H9 (cell line): ENCODE measurements around the gene BCAT1. TPM values are rescaled to one million over a fixed set of nuclear protein-coding genes. Genes with fewer than 3 reads are reported as not detected.

Experiments used
- DNase-seq: peaks from one replicate; pipeline ENCODE4 v3.0.0-alpha.2; 2017
- H2AFZ ChIP-seq: one replicate; pipeline ENCODE4 v1.6.1; 2013; ENCODE audit warnings: mild to moderate bottlenecking, low read length, control low read depth, moderate library complexity
- H2AK5ac ChIP-seq: 2 replicates; pipeline ENCODE4 v1.6.1; 2013; ENCODE audit warnings: low read length, control low read depth, mixed read lengths; ENCODE audit not compliant: insufficient read length
- H2BK120ac ChIP-seq: one replicate; pipeline ENCODE4 v1.6.1; 2013; ENCODE audit warnings: low read depth, mild to moderate bottlenecking, low read length, control low read depth, inconsistent platforms; ENCODE audit not compliant: poor library complexity, severe bottlenecking
- H2BK12ac ChIP-seq: 2 replicates; pipeline ENCODE4 v1.6.1; 2013; ENCODE audit warnings: low read length, control low read depth, mixed read lengths, low read depth; ENCODE audit not compliant: insufficient read length
- H2BK15ac ChIP-seq: 2 replicates; pipeline ENCODE4 v1.6.1; 2013; ENCODE audit warnings: low read depth, low read length, control low read depth
- H2BK20ac ChIP-seq: one replicate; pipeline ENCODE4 v1.6.1; 2013; ENCODE audit warnings: low read depth, mild to moderate bottlenecking, low read length, control low read depth, inconsistent platforms; ENCODE audit not compliant: poor library complexity, severe bottlenecking
- H2BK5ac ChIP-seq: 2 replicates; pipeline ENCODE4 v1.6.1; 2013; ENCODE audit warnings: low read length, control low read depth, mixed read lengths; ENCODE audit not compliant: insufficient read length
- H3K14ac ChIP-seq: 2 replicates; pipeline ENCODE4 v1.6.1; 2013; ENCODE audit warnings: low read length, control low read depth; ENCODE audit not compliant: insufficient read depth
- H3K18ac ChIP-seq: 2 replicates; pipeline ENCODE4 v1.6.1; 2013; ENCODE audit warnings: low read depth, mild to moderate bottlenecking, mixed read lengths, low read length, control low read depth; ENCODE audit not compliant: insufficient read length
- H3K23ac ChIP-seq: 2 replicates; pipeline ENCODE4 v1.6.1; 2013; ENCODE audit warnings: low read length, control low read depth, mixed read lengths, low read depth; ENCODE audit not compliant: insufficient read length
- H3K23me2 ChIP-seq: 2 replicates; pipeline ENCODE4 v1.6.1; 2013; ENCODE audit warnings: low read depth, mild to moderate bottlenecking, mixed read lengths, low read length, control low read depth; ENCODE audit not compliant: insufficient read length, poor library complexity, severe bottlenecking
- H3K27ac ChIP-seq: 2 replicates; pipeline ENCODE4 v1.5.1; 2013; ENCODE audit warnings: low read length, control low read depth, mixed read lengths, low read depth; ENCODE audit not compliant: insufficient read length
- H3K27me3 ChIP-seq: 2 replicates; pipeline ENCODE4 v1.6.1; 2013; ENCODE audit warnings: low read length, control low read depth, inconsistent platforms; ENCODE audit not compliant: insufficient read depth
- H3K4ac ChIP-seq: 2 replicates; pipeline ENCODE4 v1.6.1; 2013; ENCODE audit warnings: low read depth, mild to moderate bottlenecking, control low read depth, inconsistent platforms, low read length, moderate library complexity
- H3K4me1 ChIP-seq: 2 replicates; pipeline ENCODE4 v1.6.1; 2013; ENCODE audit warnings: low read length, control low read depth, inconsistent platforms; ENCODE audit not compliant: insufficient read depth
- H3K4me2 ChIP-seq: 2 replicates; pipeline ENCODE4 v1.6.1; 2013; ENCODE audit warnings: low read length, control low read depth, mixed read lengths; ENCODE audit not compliant: insufficient read length, insufficient read depth
- H3K56ac ChIP-seq: 2 replicates; pipeline ENCODE4 v1.6.1; 2013; ENCODE audit warnings: low read depth, mild to moderate bottlenecking, mixed read lengths, low read length, control low read depth; ENCODE audit not compliant: insufficient read length
- H3K79me1 ChIP-seq: 2 replicates; pipeline ENCODE4 v1.6.1; 2013; ENCODE audit warnings: low read depth, mild to moderate bottlenecking, moderate library complexity, low read length, control low read depth, inconsistent platforms; ENCODE audit not compliant: insufficient read depth, poor library complexity, severe bottlenecking
- H3K79me2 ChIP-seq: 2 replicates; pipeline ENCODE4 v1.6.1; 2013; ENCODE audit warnings: low read length, control low read depth, inconsistent platforms; ENCODE audit not compliant: insufficient read depth
- H3K9ac ChIP-seq: 2 replicates; pipeline ENCODE4 v1.6.1; 2013; ENCODE audit warnings: low read length, control low read depth, mixed read lengths; ENCODE audit not compliant: insufficient read length; ENCODE audit errors: extremely low read depth
- H3K9me3 ChIP-seq: one replicate; pipeline ENCODE4 v1.6.1; 2013; ENCODE audit warnings: low read depth, low read length, inconsistent platforms; ENCODE audit not compliant: control insufficient read depth
- H3T11ph ChIP-seq: one replicate; pipeline ENCODE4 v1.6.1; 2013; ENCODE audit warnings: mild to moderate bottlenecking, low read length, control low read depth, inconsistent platforms
- H4K20me1 ChIP-seq: one replicate; pipeline ENCODE4 v1.6.1; 2013; ENCODE audit not compliant: control insufficient read depth, insufficient read length, insufficient read depth
- H4K5ac ChIP-seq: 2 replicates; pipeline ENCODE4 v1.6.1; 2013; ENCODE audit warnings: low read depth, mild to moderate bottlenecking, mixed read lengths, low read length, control low read depth; ENCODE audit not compliant: insufficient read length
- H4K8ac ChIP-seq: replicated peaks from 2 replicates; pipeline ENCODE4 v1.6.1; 2013; ENCODE audit warnings: low read length, control low read depth, mixed read lengths, low read depth; ENCODE audit not compliant: insufficient read length
- H4K91ac ChIP-seq: 2 replicates; pipeline ENCODE4 v1.6.1; 2013; ENCODE audit warnings: low read depth, mild to moderate bottlenecking, moderate library complexity, mixed read lengths, low read length, control low read depth; ENCODE audit not compliant: insufficient read length
- H3K27ac Mint-ChIP-seq, 3 experiments: 2 replicates in 2 of 3; 3 replicates in 1 of 3; pipeline ENCODE4 v1.8.0; 2020 to 2021; ENCODE audit warnings: mixed read lengths in 3 of 3, mild to moderate bottlenecking in 1 of 3, moderate library complexity in 1 of 3
- H3K27me3 Mint-ChIP-seq: 2 replicates; pipeline ENCODE4 v1.8.0; 2021; ENCODE audit warnings: low read depth, mild to moderate bottlenecking, moderate library complexity, mixed read lengths
- H3K36me3 Mint-ChIP-seq, 3 experiments: 2 replicates in 2 of 3; 3 replicates in 1 of 3; pipeline ENCODE4 v1.8.0; 2020 to 2021; ENCODE audit warnings: low read depth in 3 of 3, mixed read lengths in 3 of 3; ENCODE audit not compliant: insufficient read depth in 1 of 3
- H3K4me1 Mint-ChIP-seq, 2 experiments: 2 replicates each; pipeline ENCODE4 v1.8.0; 2020; ENCODE audit warnings: mixed read lengths in 2 of 2
- H3K4me3 Mint-ChIP-seq, 2 experiments: 2 replicates in 1 of 2; 3 replicates in 1 of 2; pipeline ENCODE4 v1.8.0; 2020 to 2021; ENCODE audit warnings: mild to moderate bottlenecking in 2 of 2, mixed read lengths in 2 of 2, moderate library complexity in 1 of 2
- H3K9me3 Mint-ChIP-seq, 2 experiments: 2 replicates in 1 of 2; 3 replicates in 1 of 2; pipeline ENCODE4 v1.8.0; 2020; ENCODE audit warnings: mild to moderate bottlenecking in 2 of 2, mixed read lengths in 2 of 2, moderate library complexity in 1 of 2
- CTCF ChIP-seq: fragments of 200-600 bp; sonication (generic); conservative IDR thresholded peaks from 3 replicates; pipeline ENCODE4 v1.8.0; 2021; ENCODE audit warnings: antibody characterized with exemption, mild to moderate bottlenecking
- WGBS: extraction: QIAGEN DNeasy Blood & Tissue Kit; methylation state at CpG from one replicate; pipeline ENCODE4 v1.1.7; 2013; ENCODE audit warnings: missing lambda C conversion rate, low lambda C conversion rate, mixed read lengths; ENCODE audit not compliant: insufficient read length; ENCODE audit errors: extremely low coverage; 5-methylcytosine and 5-hydroxymethylcytosine counted together
- total RNA-seq: library from RNA; stranded (reverse); gene quantifications from 2 replicates; pipeline ENCODE4 v1.2.1, GENCODE V29; 2021

Gene BCAT1
- total RNA-seq, 1 experiment from 2014 or later = 244 TPM

DNA sequence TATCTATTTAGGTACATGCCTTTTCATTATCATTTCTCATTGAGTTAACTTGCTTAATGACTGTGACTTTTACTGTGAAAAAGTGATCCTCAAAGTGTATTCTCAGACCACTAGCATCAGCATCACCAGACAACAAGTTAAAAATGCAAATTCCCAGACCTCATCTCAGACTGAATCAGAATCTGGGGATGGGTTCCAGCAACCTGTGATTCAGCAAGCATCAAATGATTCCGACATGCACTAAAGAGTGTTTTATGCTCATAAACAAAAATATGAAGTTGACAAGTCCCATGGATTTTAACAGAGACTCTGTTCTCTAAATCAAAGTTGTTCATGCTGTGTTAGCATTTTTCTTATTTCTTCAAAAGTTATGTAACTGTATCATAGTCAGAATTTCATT, 130.6 kb downstream of the BCAT1 start:
- no peaks in the 10 kb centered on the region for H3K9me3 Mint-ChIP-seq
- no peak overlapping the region for H2BK12ac ChIP-seq

More for the DNA sequence above, 130.6 kb downstream of the BCAT1 start:
- Histone ChIP-seq H3K27me3 (no peaks in the 10 kb centered on the region), H4K20me1 (no peaks in the 10 kb centered on the region), H3K79me1 (no peaks in the 10 kb centered on the region), H2AFZ (no peak overlapping the region), H3K14ac (no peak overlapping the region), H3K4me2 (no peak overlapping the region), H2BK5ac (no peak overlapping the region), H2BK15ac (no peak overlapping the region), H3K18ac (no peak overlapping the region), H3K4me1 (no peaks in the 10 kb centered on the region), H3K4ac (no peak overlapping the region), H3K23ac (no peak overlapping the region), H3K56ac (no peak overlapping the region), H3K23me2 (no peaks in the 10 kb centered on the region), H4K91ac (no peak overlapping the region), H4K8ac (no peak overlapping the region), H3K27ac (no peak overlapping the region), H3T11ph (no peak overlapping the region), H3K9me3 (no peaks in the 10 kb centered on the region), H2AK5ac (no peak overlapping the region), H2BK120ac (no peak overlapping the region), H2BK20ac (no peak overlapping the region), H3K9ac (no peak overlapping the region), H3K79me2 (no peaks in the 10 kb centered on the region), H4K5ac (no peak overlapping the region)
- H3K4me3 Mint-ChIP-seq = no peak overlapping the region
- no peak for TF ChIP-seq CTCF
- no CpG with 5 or more reads among the region's 1 CpG for WGBS
- peaks cover 31 to 77% (median 63%) of the 10 kb centered on the region in 3 experiments; a peak in 6 of 7 replicates for H3K36me3 Mint-ChIP-seq
- H3K27ac Mint-ChIP-seq = no peak overlapping the region
- peaks cover 0 to 6% of the 10 kb centered on the region in 2 experiments; a peak in 2 of 4 replicates for H3K4me1 Mint-ChIP-seq
- no peak for DNase-seq
- H3K27me3 Mint-ChIP-seq = no peaks in the 10 kb centered on the region
